ENCODE measurements around the gene UBQLN1.
"Not testable (repeated sequence)": the region's sequence is repeated elsewhere in the genome, so short reads cannot be mapped to it uniquely, and the experiment has no call there.

Gene UBQLN1

GRCh38 chr9:83625178-83625577 lies 82.6 kb downstream of the UBQLN1 start:
- no peak for DNase-seq (ENCODE audit: low read depth)
- TF ChIP-seq CTCF (conservative IDR thresholded peaks at IDR 0.05; ENCODE audit: low read depth, low read length): no peak
- H3K4me3 ChIP-seq (ENCODE audit: low read length): no peak overlapping the region

GRCh38 chr9:83623679-83624076 lies 84.1 kb downstream of the UBQLN1 start:
- TF ChIP-seq CTCF (conservative IDR thresholded peaks at IDR 0.05; ENCODE audit: low read depth, low read length): no peak
- no peak for DNase-seq (ENCODE audit: low read depth)

DNA sequence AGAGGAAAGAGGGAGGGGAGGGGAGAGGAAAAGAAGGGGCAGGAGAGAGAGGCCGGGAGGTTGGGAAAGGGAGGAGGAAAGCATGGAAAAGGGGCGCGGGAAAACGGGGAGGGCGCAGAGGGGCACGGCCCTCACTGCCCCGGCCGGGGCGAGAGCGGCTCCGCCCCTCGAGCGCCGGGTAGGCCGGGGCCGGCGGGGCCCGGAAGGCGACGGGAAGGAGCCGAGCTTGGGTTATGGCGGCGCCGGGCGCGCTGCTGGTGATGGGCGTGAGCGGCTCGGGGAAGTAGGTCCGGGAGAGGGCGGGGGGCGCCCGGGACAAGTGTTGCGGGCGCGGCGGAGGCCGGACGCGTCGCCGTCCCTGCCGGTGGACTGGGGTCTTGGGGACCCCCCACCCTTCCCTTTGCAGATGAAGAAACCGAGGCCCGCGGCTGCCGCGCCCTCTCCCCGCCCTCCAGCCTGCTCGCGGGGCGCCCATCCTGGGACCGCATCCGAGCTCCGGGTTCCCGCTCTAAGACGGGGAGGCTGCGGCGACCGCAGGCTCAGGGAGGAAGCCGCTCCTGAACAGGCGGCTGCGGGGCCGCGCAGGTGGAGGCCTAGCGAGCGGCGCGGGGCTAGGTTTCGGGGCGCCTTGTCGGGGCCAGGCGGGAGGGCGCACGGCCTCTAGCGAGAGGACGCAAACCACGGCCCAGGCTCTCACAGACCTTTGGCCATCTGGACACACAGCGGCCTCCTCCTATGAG lies 84.6 kb downstream of the UBQLN1 start, which contains the start of gene IDNK:
Gene IDNK (plus strand): TSS at position 205 of the 740 bp plus-strand sequence. CDS start 29 bp downstream, at position 234.
- TF ChIP-seq CTCF (conservative IDR thresholded peaks at IDR 0.05; ENCODE audit: low read depth, low read length): no peak
- peak within 1 kb of the TSS; percentile 64 for H3K4me3 ChIP-seq (ENCODE audit: low read length)
- no peak for DNase-seq (ENCODE audit: low read depth)

More at GRCh38 chr9:83623679-83624076, 84.1 kb downstream of the UBQLN1 start:
- peak overlapping the region; percentile 64 for H3K4me3 ChIP-seq (ENCODE audit: low read length)

- DNase-seq (ENCODE audit: low read depth): no peak
- no peak for TF ChIP-seq CTCF (conservative IDR thresholded peaks at IDR 0.05; ENCODE audit: low read depth, low read length)
- H3K4me3 ChIP-seq (ENCODE audit: low read length): peak overlapping the region; percentile 64
Measured at GRCh38 chr9:83622433-83622938, 85.3 kb downstream of the UBQLN1 start.

- no peak overlapping the region for H3K4me3 ChIP-seq (ENCODE audit: low read length)
- TF ChIP-seq CTCF (conservative IDR thresholded peaks at IDR 0.05; ENCODE audit: low read depth, low read length): peak; percentile 86
- no peak for DNase-seq (ENCODE audit: low read depth)
Measured at GRCh38 chr9:83620841-83621636, 86.7 kb downstream of the UBQLN1 start.

GRCh38 chr9:83617299-83617698 lies 90.5 kb downstream of the UBQLN1 start:
- DNase-seq (ENCODE audit: low read depth): no peak
- H3K4me3 ChIP-seq (ENCODE audit: low read length): no peak overlapping the region
- TF ChIP-seq CTCF (conservative IDR thresholded peaks at IDR 0.05; ENCODE audit: low read depth, low read length): no peak

GRCh38 chr9:83613298-83613697 lies 94.5 kb downstream of the UBQLN1 start:
- H3K4me3 ChIP-seq (ENCODE audit: low read length); DNase-seq (ENCODE audit: low read depth): not testable (repeated sequence)

All from retinal pigment epithelial cell (primary cell).